ENCODE measurements around the gene DMAP1. TPM values are rescaled to one million over a fixed set of nuclear protein-coding genes. Genes with fewer than 3 reads are reported as not detected.
"Not testable (repeated sequence)": the region's sequence is repeated elsewhere in the genome, so short reads cannot be mapped to it uniquely, and the experiment has no call there.

The DMAP1 gene, protein sequence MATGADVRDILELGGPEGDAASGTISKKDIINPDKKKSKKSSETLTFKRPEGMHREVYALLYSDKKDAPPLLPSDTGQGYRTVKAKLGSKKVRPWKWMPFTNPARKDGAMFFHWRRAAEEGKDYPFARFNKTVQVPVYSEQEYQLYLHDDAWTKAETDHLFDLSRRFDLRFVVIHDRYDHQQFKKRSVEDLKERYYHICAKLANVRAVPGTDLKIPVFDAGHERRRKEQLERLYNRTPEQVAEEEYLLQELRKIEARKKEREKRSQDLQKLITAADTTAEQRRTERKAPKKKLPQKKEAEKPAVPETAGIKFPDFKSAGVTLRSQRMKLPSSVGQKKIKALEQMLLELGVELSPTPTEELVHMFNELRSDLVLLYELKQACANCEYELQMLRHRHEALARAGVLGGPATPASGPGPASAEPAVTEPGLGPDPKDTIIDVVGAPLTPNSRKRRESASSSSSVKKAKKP
- 23.2 TPM for polyA plus RNA-seq (2013, experiment 1 of 2; ENCODE audit: insufficient read length)
- polyA plus RNA-seq (2013, experiment 2 of 2; ENCODE audit: insufficient read length): 25.2 TPM

GRCh38 chr1:44213222-44214112 is at the start of gene DMAP1:
Gene DMAP1, plus strand, starts transcription at chr1:44213471. Its CDS starts 283 bp downstream, at chr1:44213754.
- DNase-seq: peak; percentile 84

GRCh38 chr1:44168520-44169098 is 44.7 kb upstream of the DMAP1 start:
- DNase-seq: no peak

- DNase-seq: no peak
Measured at GRCh38 chr1:44170281-44170823, 42.9 kb upstream of the DMAP1 start.

GRCh38 chr1:44174630-44175029 is 38.6 kb upstream of the DMAP1 start:
- no peak for DNase-seq

- DNase-seq: no peak
Measured at GRCh38 chr1:44200336-44200735, 12.9 kb upstream of the DMAP1 start.

GRCh38 chr1:44206545-44206944 is 6.7 kb upstream of the DMAP1 start:
- DNase-seq: not testable (repeated sequence)

- no peak for DNase-seq
Measured at GRCh38 chr1:44208226-44208625, 5.0 kb upstream of the DMAP1 start.

GRCh38 chr1:44210595-44210994 is 2.7 kb upstream of the DMAP1 start:
- DNase-seq: no peak

DNA sequence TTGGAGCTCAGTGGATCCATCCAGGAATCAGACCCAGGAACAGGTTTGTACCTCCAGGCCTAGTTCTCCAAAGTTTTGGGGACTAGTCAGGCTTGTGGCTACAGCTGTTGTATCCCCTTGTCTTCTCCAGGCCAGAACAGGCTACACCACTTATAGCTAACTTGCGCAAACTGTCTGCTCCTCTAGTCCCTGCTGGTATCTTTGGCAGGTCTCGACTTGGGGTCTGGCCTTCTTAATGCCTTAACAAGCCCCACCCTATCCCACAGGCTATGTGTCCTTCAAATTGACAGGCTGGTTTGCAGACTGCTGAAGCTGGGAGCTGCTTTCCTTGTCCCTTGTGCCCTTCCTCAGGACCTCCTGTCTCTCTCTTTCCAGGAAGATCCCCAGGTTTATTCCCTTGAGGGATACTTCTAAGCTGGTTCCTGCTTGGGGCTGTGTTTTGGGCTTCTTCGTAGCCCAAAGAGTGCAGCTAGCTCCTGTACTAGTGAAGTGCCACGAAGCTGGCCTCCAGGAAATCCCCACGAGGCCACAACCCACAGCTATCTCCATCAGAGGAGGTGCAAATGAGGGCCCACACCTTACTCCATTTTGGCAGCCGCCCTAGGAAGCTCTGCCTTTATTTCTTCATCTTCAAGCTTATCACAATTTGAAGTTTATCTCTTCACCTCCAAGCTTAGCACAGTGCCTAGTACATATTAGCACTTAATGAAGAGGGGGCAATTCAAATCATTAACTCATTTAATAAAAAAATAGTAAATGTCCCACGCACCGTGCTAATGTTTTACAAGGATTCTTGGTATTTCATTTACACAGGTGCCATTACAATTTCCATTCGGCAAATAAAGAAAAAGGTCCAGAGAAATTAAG is 683 bp upstream of the DMAP1 start:
- DNase-seq: no peak

DNA sequence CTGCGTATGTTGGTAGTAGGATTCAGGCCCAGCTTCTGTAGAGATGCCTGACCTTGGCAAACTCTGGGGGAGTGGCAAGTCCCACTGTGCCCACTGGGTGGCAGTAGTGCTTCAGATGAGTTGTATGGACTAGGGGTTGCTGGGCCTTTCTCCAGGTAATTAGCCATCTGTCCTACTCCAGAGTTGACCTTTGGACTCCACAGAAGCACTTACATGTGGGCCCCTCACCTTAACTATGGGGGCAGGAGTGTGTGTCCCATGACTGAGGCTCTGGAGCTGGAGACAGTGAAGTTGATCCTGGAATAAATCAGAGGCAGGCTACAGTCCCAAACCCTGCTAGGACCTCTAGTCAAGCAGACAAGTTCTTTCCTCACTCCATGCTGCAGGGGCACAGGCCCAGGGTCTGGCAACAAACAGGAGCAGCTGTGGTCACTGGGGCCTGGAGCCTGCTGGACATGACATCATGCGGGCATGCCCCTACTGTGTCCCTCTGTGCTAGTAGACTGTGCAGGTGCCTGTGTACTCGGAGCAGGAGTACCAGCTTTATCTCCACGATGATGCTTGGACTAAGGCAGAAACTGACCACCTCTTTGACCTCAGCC is 4.6 kb downstream of the DMAP1 start:
- DNase-seq: peak; percentile 47

DNA sequence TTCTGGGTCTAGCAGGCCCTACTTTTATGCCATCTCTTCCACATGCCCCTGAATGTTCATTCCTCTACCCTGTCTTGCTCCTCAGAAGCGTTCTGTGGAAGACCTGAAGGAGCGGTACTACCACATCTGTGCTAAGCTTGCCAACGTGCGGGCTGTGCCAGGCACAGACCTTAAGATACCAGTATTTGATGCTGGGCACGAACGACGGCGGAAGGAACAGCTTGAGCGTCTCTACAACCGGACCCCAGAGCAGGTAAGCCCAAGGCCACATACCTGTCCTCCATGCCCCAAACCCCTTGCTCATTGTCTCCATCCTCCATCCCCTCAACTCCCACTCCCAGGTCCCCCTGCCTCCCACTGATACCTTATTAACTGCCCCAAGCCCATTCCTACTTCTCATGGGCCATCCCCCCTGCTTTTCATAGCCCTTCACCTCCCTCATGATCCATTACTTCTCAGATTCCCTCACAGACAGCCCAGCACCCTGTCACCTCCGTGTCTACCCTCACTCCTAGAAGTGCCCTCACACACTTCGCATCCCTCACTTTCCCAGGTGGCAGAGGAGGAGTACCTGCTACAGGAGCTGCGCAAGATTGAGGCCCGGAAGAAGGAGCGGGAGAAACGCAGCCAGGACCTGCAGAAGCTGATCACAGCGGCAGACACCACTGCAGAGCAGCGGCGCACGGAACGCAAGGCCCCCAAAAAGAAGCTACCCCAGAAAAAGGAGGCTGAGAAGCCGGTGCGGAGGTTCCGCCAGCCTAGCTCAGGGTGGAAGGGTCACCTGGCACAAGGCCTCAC is 5.4 kb downstream of the DMAP1 start:
- no peak for DNase-seq

GRCh38 chr1:44219301-44219626 is 6.0 kb downstream of the DMAP1 start:
- no peak for DNase-seq

DNA sequence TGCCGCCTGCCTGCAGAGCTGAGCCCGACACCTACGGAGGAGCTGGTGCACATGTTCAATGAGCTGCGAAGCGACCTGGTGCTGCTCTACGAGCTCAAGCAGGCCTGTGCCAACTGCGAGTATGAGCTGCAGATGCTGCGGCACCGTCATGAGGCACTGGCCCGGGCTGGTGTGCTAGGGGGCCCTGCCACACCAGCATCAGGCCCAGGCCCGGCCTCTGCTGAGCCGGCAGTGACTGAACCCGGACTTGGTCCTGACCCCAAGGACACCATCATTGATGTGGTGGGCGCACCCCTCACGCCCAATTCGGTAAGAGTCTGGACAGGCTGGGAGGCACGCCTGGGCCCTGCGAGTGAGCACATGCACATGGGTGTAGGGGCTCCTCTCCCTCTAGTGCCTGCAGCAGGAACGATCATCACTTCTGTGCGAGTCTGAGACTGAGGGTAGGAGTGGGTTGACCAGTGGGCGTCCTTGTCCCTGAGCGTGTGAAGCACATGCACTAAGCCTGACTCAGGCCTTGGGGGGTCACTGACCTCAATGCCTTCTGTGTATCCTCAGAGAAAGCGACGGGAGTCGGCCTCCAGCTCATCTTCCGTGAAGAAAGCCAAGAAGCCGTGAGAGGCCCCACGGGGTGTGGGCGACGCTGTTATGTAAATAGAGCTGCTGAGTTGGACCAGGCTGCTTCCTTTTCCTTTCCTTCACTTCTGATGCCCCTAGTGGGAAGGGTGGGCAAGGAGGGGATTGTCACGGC is 6.9 kb downstream of the DMAP1 start:
- no peak for DNase-seq

GRCh38 chr1:44220755-44221154 is 7.5 kb downstream of the DMAP1 start:
- DNase-seq: no peak

DNA sequence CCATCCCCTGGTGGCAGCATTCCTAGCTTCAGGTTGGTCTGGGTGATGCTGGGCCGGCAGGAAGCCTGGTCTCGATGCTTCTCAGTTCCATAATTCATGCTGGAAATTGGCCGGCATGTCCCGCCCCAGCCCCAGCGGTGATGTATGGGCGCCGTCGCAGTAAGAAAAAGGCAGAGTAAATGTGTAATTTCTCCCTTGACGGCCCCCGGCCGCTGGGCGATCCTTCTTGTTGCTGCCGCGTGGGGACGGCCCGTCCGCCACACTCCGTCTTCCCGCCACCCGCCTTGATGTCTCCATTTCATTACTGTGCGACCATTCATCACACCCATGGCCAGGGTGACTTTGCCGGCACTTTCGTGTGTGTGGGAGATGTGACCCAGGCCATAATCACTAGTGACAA is 8.5 kb downstream of the DMAP1 start:
- no peak for DNase-seq

DNA sequence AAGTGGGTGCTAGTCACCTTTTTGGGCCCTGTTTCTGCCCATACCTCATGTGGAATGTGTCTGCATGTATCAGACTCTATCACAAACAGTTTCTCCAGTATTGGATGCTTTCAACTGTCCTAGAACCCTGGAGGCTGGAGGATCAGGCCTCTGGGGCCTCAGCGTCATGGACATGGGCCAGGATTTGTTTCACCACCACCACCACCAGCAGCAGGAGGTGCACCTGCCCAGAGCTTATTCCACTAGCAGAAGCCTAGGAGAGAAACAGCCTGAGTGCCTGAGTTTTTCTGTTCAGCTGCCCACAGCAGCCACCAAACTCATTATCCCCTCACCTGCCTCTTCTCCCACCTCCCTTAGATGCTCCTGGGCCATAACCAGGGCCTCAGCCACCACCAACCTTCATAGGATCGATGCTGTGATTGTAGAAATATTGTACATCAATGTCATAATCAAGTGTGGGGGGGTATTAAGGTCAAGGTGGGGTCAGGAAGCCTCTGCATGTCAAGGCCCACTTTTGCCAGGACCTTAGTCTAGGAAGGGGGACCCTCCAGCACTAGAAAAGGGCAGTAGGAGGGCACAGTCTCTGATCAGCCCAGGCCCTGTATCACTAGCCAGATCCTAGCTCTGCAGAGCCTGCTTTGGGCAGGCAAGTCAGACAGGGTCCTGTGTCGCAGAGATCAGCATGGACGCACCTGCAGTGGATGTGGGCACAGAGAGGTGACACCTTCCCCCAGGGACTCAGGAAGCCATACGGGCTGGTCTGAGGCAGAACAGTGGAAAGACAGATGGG is 9.3 kb downstream of the DMAP1 start:
- no peak for DNase-seq

- DNase-seq: no peak
Measured at GRCh38 chr1:44223187-44223610, 9.9 kb downstream of the DMAP1 start.

DNA sequence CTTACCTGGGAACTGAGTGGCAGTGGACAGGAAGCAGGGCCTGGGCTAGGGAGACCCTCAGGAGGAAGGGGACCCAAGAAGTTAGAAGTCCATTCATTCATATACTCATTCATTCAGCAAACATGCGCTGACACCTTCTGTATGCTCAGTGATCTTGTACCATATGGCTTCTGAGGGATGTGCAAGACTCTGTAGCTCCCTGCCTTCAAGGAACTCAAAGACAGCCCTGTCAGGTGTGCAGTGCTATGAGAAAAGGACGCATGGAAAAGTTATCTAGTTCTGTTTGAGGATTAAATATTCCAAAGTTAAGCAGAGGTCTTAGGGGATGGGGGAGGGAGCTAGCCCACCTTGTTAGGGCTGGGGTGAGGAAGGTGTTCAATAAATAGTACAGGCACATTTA is 12.5 kb downstream of the DMAP1 start:
- DNase-seq: no peak

- no peak for DNase-seq
Measured at GRCh38 chr1:44227211-44227610, 13.9 kb downstream of the DMAP1 start.

Data from fibroblast of skin of abdomen (primary cell).